HepG2 (cell line): ENCODE results near the gene MBD3L2. TPM values are rescaled to one million over a fixed set of nuclear protein-coding genes. Genes with fewer than 3 reads are reported as not detected.

Experiments used
- ATAC-seq: fragments of 200-7000 bp; cut with Tn5 transposase; 3 replicates; pipeline ENCODE4 v1.9.1; 2020; ENCODE audit warnings: mild to moderate bottlenecking, moderate library complexity
- BruUV-seq: library from RNA; stranded (reverse); fragments of 400-500 nt; replicated peaks from 2 replicates; lab custom pipeline; 2021; lab: Mats Ljungman, UMichigan
- CTCF ChIA-PET: fragments of 300-600 bp; formaldehyde crosslinking; extraction: SDS; loops from one replicate; lab custom pipeline; 2021; ENCODE audit warnings: low total read pairs, inconsistent platforms, low intra/inter-chr PET ratio; lab: Yijun Ruan, JAX
- POLR2A ChIA-PET: fragments of 350-600 bp; sonication (Branson Sonifier 250); formaldehyde crosslinking; loops from one replicate; lab custom pipeline; 2020; ENCODE audit warnings: antibody characterized with exemption, inconsistent platforms; lab: Yijun Ruan, JAX
- DNase-seq: peaks from one replicate; pipeline ENCODE4 v3.0.0-alpha.2; 2015; ENCODE audit warnings: low spot score
- FAIRE-seq: peaks from 3 replicates; lab custom pipeline; 2011; peaks lifted over from hg19 to GRCh38; lab: Jason Lieb, UNC
- H2AFZ ChIP-seq: one replicate; pipeline ENCODE4 v1.6.1; 2011; ENCODE audit warnings: low read length, inconsistent platforms
- H3K27ac ChIP-seq: fragments of 300-600 bp; 3 replicates; pipeline ENCODE4 v1.8.0; 2011; ENCODE audit warnings: mixed run types, mild to moderate bottlenecking, mixed read lengths, low read length, inconsistent platforms; ENCODE audit not compliant: insufficient read depth; ENCODE audit errors: extremely low read length
- H3K27me3 ChIP-seq, 2 experiments: fragments of 200-600 bp in 1 of 2; 2 replicates in 1 of 2; 3 replicates in 1 of 2; pipeline versions ENCODE4 v1.6.0 to v1.8.0; 2011; ENCODE audit warnings: low read length in 2 of 2, mild to moderate bottlenecking in 2 of 2, moderate library complexity in 2 of 2, inconsistent platforms in 1 of 2; ENCODE audit not compliant: insufficient read depth in 2 of 2, control insufficient read depth in 1 of 2
- H3K36me3 ChIP-seq, 2 experiments: fragments of 200-600 bp in 1 of 2; replicated peaks in 1 of 2; 2 replicates in 1 of 2; 3 replicates in 1 of 2; pipeline versions ENCODE4 v1.5.1 to v1.8.0; 2011; ENCODE audit warnings: low read length in 2 of 2, inconsistent platforms in 1 of 2; ENCODE audit not compliant: insufficient read depth in 2 of 2, control insufficient read depth in 1 of 2
- H3K4me1 ChIP-seq: 2 replicates; pipeline ENCODE4 v1.5.1; 2012; ENCODE audit warnings: low read length, inconsistent platforms; ENCODE audit not compliant: insufficient read depth
- H3K4me2 ChIP-seq: 2 replicates; pipeline ENCODE4 v1.6.0; 2011; ENCODE audit warnings: low read depth, low read length, inconsistent platforms
- H3K4me3 ChIP-seq, 3 experiments: fragments of 200-600 bp in 1 of 3; sonication (generic), shearing (Covaris generic) in 1 of 3; replicated peaks in 1 of 3; 2 replicates each; pipeline ENCODE4 v1.5.1; 2011 to 2016; ENCODE audit warnings: low read length in 3 of 3, inconsistent platforms in 2 of 3, low read depth in 2 of 3, mild to moderate bottlenecking in 2 of 3, control low read depth in 1 of 3, mixed read lengths in 1 of 3; ENCODE audit not compliant: insufficient read depth in 1 of 3
- H3K79me2 ChIP-seq: one replicate; pipeline ENCODE4 v1.6.1; 2011; ENCODE audit warnings: low read length, inconsistent platforms; ENCODE audit not compliant: insufficient read depth
- H3K9ac ChIP-seq: 2 replicates; pipeline ENCODE4 v1.6.0; 2011; ENCODE audit warnings: mild to moderate bottlenecking, low read depth, low read length, inconsistent platforms; ENCODE audit not compliant: insufficient read depth
- H3K9me3 ChIP-seq: 2 replicates; pipeline ENCODE4 v1.5.1; 2012; ENCODE audit warnings: mild to moderate bottlenecking, low read length
- H4K20me1 ChIP-seq: 2 replicates; pipeline ENCODE4 v1.6.0; 2011; ENCODE audit warnings: inconsistent platforms, mild to moderate bottlenecking, low read length, moderate library complexity; ENCODE audit not compliant: insufficient read depth
- GATA4 ChIP-seq: sonication (generic); IDR thresholded peaks from 2 replicates; pipeline ENCODE4 v1.6.1; 2016; ENCODE audit warnings: antibody characterized with exemption, low read depth, borderline replicate concordance
- HDAC1 ChIP-seq: sonication (generic); formaldehyde crosslinking; IDR thresholded peaks from 2 replicates; pipeline ENCODE4 v1.5.1; 2020; ENCODE audit warnings: mild to moderate bottlenecking, missing genetic modification reagents
- KLF6 ChIP-seq: IDR thresholded peaks from 2 replicates; pipeline ENCODE4 v1.8.0; 2016; ENCODE audit warnings: missing biosample characterization, missing genetic modification reagents
- MATR3 ChIP-seq: sonication (generic); formaldehyde crosslinking; IDR thresholded peaks from 2 replicates; pipeline ENCODE4 v1.4.0; 2020; ENCODE audit warnings: missing genetic modification reagents
- NCOR1 ChIP-seq: fragments of 200-600 bp; sonication (generic); IDR thresholded peaks from 2 replicates; pipeline ENCODE4 v1.7.0; 2017; ENCODE audit warnings: antibody characterized with exemption, low read length, borderline replicate concordance
- ZNF30 ChIP-seq: sonication (generic); formaldehyde crosslinking; IDR thresholded peaks from 2 replicates; pipeline ENCODE4 v1.5.0; 2020; ENCODE audit warnings: mild to moderate bottlenecking, missing genetic modification reagents
- ZNF530 ChIP-seq: sonication (generic); formaldehyde crosslinking; IDR thresholded peaks from 2 replicates; pipeline ENCODE4 v1.5.0; 2020; ENCODE audit warnings: low read depth, mild to moderate bottlenecking, missing genetic modification reagents
- ZNF546 ChIP-seq: sonication (generic); formaldehyde crosslinking; conservative IDR thresholded peaks from 2 replicates; pipeline ENCODE4 v1.8.1; 2023; ENCODE audit warnings: mild to moderate bottlenecking, missing genetic modification reagents
- ZNF652 ChIP-seq: IDR thresholded peaks from 2 replicates; pipeline ENCODE4 v1.6.1; 2016; ENCODE audit warnings: low read depth, borderline replicate concordance
- ZNF782 ChIP-seq: sonication (generic); formaldehyde crosslinking; IDR thresholded peaks from 2 replicates; pipeline ENCODE4 v1.4.0; 2020; ENCODE audit warnings: missing genetic modification reagents, mild to moderate bottlenecking, borderline replicate concordance
- ZSCAN21 ChIP-seq: sonication (generic); formaldehyde crosslinking; IDR thresholded peaks from 2 replicates; pipeline ENCODE4 v1.8.0; 2022; ENCODE audit warnings: mild to moderate bottlenecking, missing genetic modification reagents, moderate library complexity, borderline replicate concordance
- WGBS: methylation state at CpG from one replicate; pipeline ENCODE4 v1.1.6; 2017; ENCODE audit warnings: low lambda C conversion rate; 5-methylcytosine and 5-hydroxymethylcytosine counted together
- in situ Hi-C: cut with HindIII; loops from 2 replicates; pipeline ENCODE4 v1.10.0; 2017; ENCODE audit warnings: low pct_unique_long_range_greater_than_20kb; ENCODE audit not compliant: extremely low pct_ligation_motif_present
- intact Hi-C: fragments of 100-400 bp; cut with micrococcal nuclease; formaldehyde crosslinking; loops from one replicate; pipeline ENCODE4 v1.10.0; 2022; ENCODE audit not compliant: unreplicated experiment
- polyA plus RNA-seq, 8 experiments: library from polyadenylated mRNA; depleted of rRNA in 3 of 8; stranded (reverse) in 7 of 8; unstranded in 1 of 8; fragments of >200 nt; fragmentation: Illumina TruSeq in 4 of 8; extraction: Trizol in 4 of 8; gene quantifications; 2 replicates each; pipeline versions ENCODE4 v1.2.1 to v1.2.3, GENCODE V29; 2011 to 2016; ENCODE audit warnings: low read depth in 4 of 8, missing spikeins in 1 of 8, mixed read lengths in 1 of 8; ENCODE audit not compliant: insufficient read depth in 1 of 8
- total RNA-seq, 5 experiments: library from RNA; depleted of rRNA; stranded (reverse); fragments of >200 nt; fragmentation: Illumina TruSeq; extraction: Trizol; gene quantifications; 2 replicates each; pipeline ENCODE4 v1.2.3, GENCODE V29; 2016; ENCODE audit warnings: low read depth in 1 of 5
- TF ChIP-seq, protein P1 (sequence below): sonication (generic); formaldehyde crosslinking; IDR thresholded peaks from 2 replicates; pipeline ENCODE4 v1.5.1; 2020; ENCODE audit warnings: missing genetic modification reagents, mild to moderate bottlenecking, borderline replicate concordance
- TF ChIP-seq, protein P2 (sequence below): sonication (generic); formaldehyde crosslinking; IDR thresholded peaks from 2 replicates; pipeline ENCODE4 v1.8.0; 2022; ENCODE audit warnings: missing genetic modification reagents, mild to moderate bottlenecking, moderate library complexity, borderline replicate concordance
- TF ChIP-seq, protein P3 (sequence below): sonication (generic); formaldehyde crosslinking; IDR thresholded peaks from 2 replicates; pipeline ENCODE4 v1.9.0; 2021; ENCODE audit warnings: missing genetic modification reagents, mild to moderate bottlenecking, borderline replicate concordance
- TF ChIP-seq, protein P4 (sequence below): IDR thresholded peaks from 2 replicates; pipeline ENCODE4 v1.6.1; 2016; ENCODE audit warnings: low read depth, missing genetic modification reagents, missing compliant biosample characterization

The MBD3L2 gene
- total and polyA plus RNA-seq, 2 of the 13 experiments (the other 11 are each of a cell fraction or from before 2014, with no cell fraction given) = not detected

DNA sequence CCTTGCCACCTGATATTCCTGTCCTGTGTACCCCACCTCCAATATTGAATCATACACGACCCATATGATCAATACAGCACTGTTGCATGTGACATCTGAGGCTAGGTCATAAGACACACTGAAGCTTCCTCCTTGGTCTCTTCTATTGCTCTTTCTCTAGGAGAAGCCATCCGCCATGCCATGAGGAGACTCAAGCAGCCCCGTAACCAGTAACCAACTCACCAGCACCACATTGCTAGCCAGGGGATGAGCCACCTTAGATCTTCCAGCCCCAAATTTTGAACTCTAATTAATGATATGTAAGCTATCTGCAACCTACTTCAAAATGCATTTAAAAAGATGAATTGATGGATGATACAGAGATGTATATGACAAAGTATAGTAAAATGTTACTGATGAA, 49.0 kb downstream of the MBD3L2 start:
- Histone ChIP-seq H3K4me1 (peaks cover 37% of the 10 kb centered on the region), H3K36me3 (no peaks in the 10 kb centered on the region), H2AFZ (no peak overlapping the region), H3K27ac (no peak overlapping the region), H3K4me2 (peak overlapping the region; percentile 95), H3K9ac (no peak overlapping the region), H3K4me3 (peak overlapping the region; percentile 66 to 83 (median 77); a peak in 4 of 6 replicates), H3K9me3 (peaks cover 6% of the 10 kb centered on the region; the same call in 1 of the 2 replicates), H4K20me1 (no peaks in the 10 kb centered on the region), H3K27me3 (no peaks in the 10 kb centered on the region), H3K79me2 (no peaks in the 10 kb centered on the region)
- ATAC-seq = no peak
- FAIRE-seq = no peak
- 100% methylated on average over 3 of the region's 3 CpGs for WGBS
- BruUV-seq = no TSS peak
- DNase-seq = no peak
- intact Hi-C loops (no loop called here), in situ Hi-C loops (no loop called here)
- CTCF ChIA-PET = no interaction called here
- POLR2A ChIA-PET = no interaction called here
- TF ChIP-seq NCOR1 (no peak), ZNF30 (CRISPR knock-in tag) (no peak), ZNF782 (CRISPR knock-in tag) (no peak), MATR3 (no peak), ZNF530 (CRISPR knock-in tag) (no peak), HDAC1 (no peak), KLF6 (CRISPR knock-in tag) (no peak), ZNF652 (CRISPR knock-in tag) (no peak), ZNF546 (no peak), GATA4 (no peak), ZSCAN21 (CRISPR knock-in tag) (no peak)
- TF ChIP-seq, protein P1, sequence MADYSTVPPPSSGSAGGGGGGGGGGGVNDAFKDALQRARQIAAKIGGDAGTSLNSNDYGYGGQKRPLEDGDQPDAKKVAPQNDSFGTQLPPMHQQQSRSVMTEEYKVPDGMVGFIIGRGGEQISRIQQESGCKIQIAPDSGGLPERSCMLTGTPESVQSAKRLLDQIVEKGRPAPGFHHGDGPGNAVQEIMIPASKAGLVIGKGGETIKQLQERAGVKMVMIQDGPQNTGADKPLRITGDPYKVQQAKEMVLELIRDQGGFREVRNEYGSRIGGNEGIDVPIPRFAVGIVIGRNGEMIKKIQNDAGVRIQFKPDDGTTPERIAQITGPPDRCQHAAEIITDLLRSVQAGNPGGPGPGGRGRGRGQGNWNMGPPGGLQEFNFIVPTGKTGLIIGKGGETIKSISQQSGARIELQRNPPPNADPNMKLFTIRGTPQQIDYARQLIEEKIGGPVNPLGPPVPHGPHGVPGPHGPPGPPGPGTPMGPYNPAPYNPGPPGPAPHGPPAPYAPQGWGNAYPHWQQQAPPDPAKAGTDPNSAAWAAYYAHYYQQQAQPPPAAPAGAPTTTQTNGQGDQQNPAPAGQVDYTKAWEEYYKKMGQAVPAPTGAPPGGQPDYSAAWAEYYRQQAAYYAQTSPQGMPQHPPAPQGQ (CRISPR knock-in tag) = no peak
- TF ChIP-seq, protein P2, sequence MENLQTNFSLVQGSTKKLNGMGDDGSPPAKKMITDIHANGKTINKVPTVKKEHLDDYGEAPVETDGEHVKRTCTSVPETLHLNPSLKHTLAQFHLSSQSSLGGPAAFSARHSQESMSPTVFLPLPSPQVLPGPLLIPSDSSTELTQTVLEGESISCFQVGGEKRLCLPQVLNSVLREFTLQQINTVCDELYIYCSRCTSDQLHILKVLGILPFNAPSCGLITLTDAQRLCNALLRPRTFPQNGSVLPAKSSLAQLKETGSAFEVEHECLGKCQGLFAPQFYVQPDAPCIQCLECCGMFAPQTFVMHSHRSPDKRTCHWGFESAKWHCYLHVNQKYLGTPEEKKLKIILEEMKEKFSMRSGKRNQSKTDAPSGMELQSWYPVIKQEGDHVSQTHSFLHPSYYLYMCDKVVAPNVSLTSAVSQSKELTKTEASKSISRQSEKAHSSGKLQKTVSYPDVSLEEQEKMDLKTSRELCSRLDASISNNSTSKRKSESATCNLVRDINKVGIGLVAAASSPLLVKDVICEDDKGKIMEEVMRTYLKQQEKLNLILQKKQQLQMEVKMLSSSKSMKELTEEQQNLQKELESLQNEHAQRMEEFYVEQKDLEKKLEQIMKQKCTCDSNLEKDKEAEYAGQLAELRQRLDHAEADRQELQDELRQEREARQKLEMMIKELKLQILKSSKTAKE (CRISPR knock-in tag) = no peak
- TF ChIP-seq, protein P3, sequence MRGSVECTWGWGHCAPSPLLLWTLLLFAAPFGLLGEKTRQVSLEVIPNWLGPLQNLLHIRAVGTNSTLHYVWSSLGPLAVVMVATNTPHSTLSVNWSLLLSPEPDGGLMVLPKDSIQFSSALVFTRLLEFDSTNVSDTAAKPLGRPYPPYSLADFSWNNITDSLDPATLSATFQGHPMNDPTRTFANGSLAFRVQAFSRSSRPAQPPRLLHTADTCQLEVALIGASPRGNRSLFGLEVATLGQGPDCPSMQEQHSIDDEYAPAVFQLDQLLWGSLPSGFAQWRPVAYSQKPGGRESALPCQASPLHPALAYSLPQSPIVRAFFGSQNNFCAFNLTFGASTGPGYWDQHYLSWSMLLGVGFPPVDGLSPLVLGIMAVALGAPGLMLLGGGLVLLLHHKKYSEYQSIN (CRISPR knock-in tag) = no peak
- TF ChIP-seq, protein P4, sequence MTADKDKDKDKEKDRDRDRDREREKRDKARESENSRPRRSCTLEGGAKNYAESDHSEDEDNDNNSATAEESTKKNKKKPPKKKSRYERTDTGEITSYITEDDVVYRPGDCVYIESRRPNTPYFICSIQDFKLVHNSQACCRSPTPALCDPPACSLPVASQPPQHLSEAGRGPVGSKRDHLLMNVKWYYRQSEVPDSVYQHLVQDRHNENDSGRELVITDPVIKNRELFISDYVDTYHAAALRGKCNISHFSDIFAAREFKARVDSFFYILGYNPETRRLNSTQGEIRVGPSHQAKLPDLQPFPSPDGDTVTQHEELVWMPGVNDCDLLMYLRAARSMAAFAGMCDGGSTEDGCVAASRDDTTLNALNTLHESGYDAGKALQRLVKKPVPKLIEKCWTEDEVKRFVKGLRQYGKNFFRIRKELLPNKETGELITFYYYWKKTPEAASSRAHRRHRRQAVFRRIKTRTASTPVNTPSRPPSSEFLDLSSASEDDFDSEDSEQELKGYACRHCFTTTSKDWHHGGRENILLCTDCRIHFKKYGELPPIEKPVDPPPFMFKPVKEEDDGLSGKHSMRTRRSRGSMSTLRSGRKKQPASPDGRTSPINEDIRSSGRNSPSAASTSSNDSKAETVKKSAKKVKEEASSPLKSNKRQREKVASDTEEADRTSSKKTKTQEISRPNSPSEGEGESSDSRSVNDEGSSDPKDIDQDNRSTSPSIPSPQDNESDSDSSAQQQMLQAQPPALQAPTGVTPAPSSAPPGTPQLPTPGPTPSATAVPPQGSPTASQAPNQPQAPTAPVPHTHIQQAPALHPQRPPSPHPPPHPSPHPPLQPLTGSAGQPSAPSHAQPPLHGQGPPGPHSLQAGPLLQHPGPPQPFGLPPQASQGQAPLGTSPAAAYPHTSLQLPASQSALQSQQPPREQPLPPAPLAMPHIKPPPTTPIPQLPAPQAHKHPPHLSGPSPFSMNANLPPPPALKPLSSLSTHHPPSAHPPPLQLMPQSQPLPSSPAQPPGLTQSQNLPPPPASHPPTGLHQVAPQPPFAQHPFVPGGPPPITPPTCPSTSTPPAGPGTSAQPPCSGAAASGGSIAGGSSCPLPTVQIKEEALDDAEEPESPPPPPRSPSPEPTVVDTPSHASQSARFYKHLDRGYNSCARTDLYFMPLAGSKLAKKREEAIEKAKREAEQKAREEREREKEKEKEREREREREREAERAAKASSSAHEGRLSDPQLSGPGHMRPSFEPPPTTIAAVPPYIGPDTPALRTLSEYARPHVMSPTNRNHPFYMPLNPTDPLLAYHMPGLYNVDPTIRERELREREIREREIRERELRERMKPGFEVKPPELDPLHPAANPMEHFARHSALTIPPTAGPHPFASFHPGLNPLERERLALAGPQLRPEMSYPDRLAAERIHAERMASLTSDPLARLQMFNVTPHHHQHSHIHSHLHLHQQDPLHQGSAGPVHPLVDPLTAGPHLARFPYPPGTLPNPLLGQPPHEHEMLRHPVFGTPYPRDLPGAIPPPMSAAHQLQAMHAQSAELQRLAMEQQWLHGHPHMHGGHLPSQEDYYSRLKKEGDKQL (CRISPR knock-in tag) = no peak
